Activated T-helper 2 cell treated with anti-CD3 and anti-CD28 coated beads, Interferon-gamma antibody, Interleukin-2, Interleukin-4, amounts not matched to agents 10 μg/mL and 5 μg/mL and 100 μg/mL, durations not matched to agents 14 hours and 24 hours and 36 hours (primary cell): ENCODE results near the gene NOVA1. TPM values are rescaled to one million over a fixed set of nuclear protein-coding genes. Genes with fewer than 3 reads are reported as not detected.

Experiments used
- DNase-seq: peaks from one replicate; pipeline ENCODE4 v3.0.0; 2021; ENCODE audit warnings: low spot score
- H3K27ac Mint-ChIP-seq: one replicate; pipeline ENCODE4 v1.8.0; 2021; ENCODE audit warnings: mixed read lengths
- H3K27me3 Mint-ChIP-seq: one replicate; pipeline ENCODE4 v1.8.0; 2021; ENCODE audit warnings: low read depth, mixed read lengths
- H3K36me3 Mint-ChIP-seq: one replicate; pipeline ENCODE4 v1.8.0; 2021; ENCODE audit warnings: low read depth, mixed read lengths
- H3K4me1 Mint-ChIP-seq: one replicate; pipeline ENCODE4 v1.8.0; 2021; ENCODE audit warnings: low read depth, mixed read lengths
- H3K4me3 Mint-ChIP-seq: one replicate; pipeline ENCODE4 v1.8.0; 2021; ENCODE audit warnings: low read depth, mild to moderate bottlenecking, moderate library complexity, mixed read lengths
- H3K9me3 Mint-ChIP-seq: one replicate; pipeline ENCODE4 v1.8.0; 2021; ENCODE audit warnings: mixed read lengths
- intact Hi-C: fragments of 100-400 bp; cut with micrococcal nuclease; formaldehyde crosslinking; loops from one replicate; pipeline ENCODE4 v1.15.1; 2023
- total RNA-seq: library from RNA; stranded (reverse); gene quantifications from 2 replicates; pipeline ENCODE4 v1.2.3, GENCODE V29; 2022

Gene NOVA1
- total RNA-seq, 1 donor from 2014 or later: 0.25 TPM

- Mint-ChIP-seq H3K27me3 (no peaks in the 10 kb centered on the region), H3K36me3 (no peaks in the 10 kb centered on the region), H3K27ac (no peak overlapping the region), H3K4me3 (no peak overlapping the region), H3K4me1 (no peaks in the 10 kb centered on the region), H3K9me3 (peaks cover 24% of the 10 kb centered on the region)
- intact Hi-C loops: no loop called here
- DNase-seq: no peak
These were observed 118.9 kb downstream of the NOVA1 start for GRCh38 chr14:26478967-26479366.

GRCh38 chr14:26466862-26467261 lies 131.0 kb downstream of the NOVA1 start:
- H3K36me3 Mint-ChIP-seq: no peaks in the 10 kb centered on the region
- DNase-seq: no peak
- H3K27me3 Mint-ChIP-seq: no peaks in the 10 kb centered on the region
- H3K9me3 Mint-ChIP-seq: peaks cover 40% of the 10 kb centered on the region
- H3K27ac Mint-ChIP-seq: no peak overlapping the region
- no peaks in the 10 kb centered on the region for H3K4me1 Mint-ChIP-seq
- intact Hi-C loops: no loop called here
- no peak overlapping the region for H3K4me3 Mint-ChIP-seq

- H3K4me3 Mint-ChIP-seq: no peak overlapping the region
- H3K4me1 Mint-ChIP-seq: no peaks in the 10 kb centered on the region
- no peak overlapping the region for H3K27ac Mint-ChIP-seq
- intact Hi-C loops: no loop called here
- H3K27me3 Mint-ChIP-seq: no peaks in the 10 kb centered on the region
- no peaks in the 10 kb centered on the region for H3K36me3 Mint-ChIP-seq
- peaks cover 40% of the 10 kb centered on the region for H3K9me3 Mint-ChIP-seq
- no peak for DNase-seq
These were observed 134.7 kb downstream of the NOVA1 start for GRCh38 chr14:26463136-26463535.

- H3K27me3 Mint-ChIP-seq: no peaks in the 10 kb centered on the region
- no peak overlapping the region for H3K4me3 Mint-ChIP-seq
- peaks cover 30% of the 10 kb centered on the region for H3K9me3 Mint-ChIP-seq
- H3K4me1 Mint-ChIP-seq: no peaks in the 10 kb centered on the region
- intact Hi-C loops: no loop called here
- H3K36me3 Mint-ChIP-seq: no peaks in the 10 kb centered on the region
- DNase-seq: no peak
- H3K27ac Mint-ChIP-seq: no peak overlapping the region
These were observed 143.7 kb downstream of the NOVA1 start for GRCh38 chr14:26454105-26454504.

- H3K4me3 Mint-ChIP-seq: no peak overlapping the region
These were observed 149.5 kb downstream of the NOVA1 start for GRCh38 chr14:26448181-26448855.

GRCh38 chr14:26444822-26445221 lies 153.0 kb downstream of the NOVA1 start:
- no peaks in the 10 kb centered on the region for H3K27me3 Mint-ChIP-seq
- H3K36me3 Mint-ChIP-seq: no peaks in the 10 kb centered on the region
- no peak overlapping the region for H3K4me3 Mint-ChIP-seq
- intact Hi-C loops: no loop called here
- no peak for DNase-seq
- H3K4me1 Mint-ChIP-seq: no peaks in the 10 kb centered on the region
- H3K9me3 Mint-ChIP-seq: peaks cover 35% of the 10 kb centered on the region
- no peak overlapping the region for H3K27ac Mint-ChIP-seq

More at GRCh38 chr14:26448181-26448855, 149.5 kb downstream of the NOVA1 start:
- DNase-seq: no peak
- Mint-ChIP-seq H3K4me1 (no peaks in the 10 kb centered on the region), H3K36me3 (no peaks in the 10 kb centered on the region), H3K27ac (no peak overlapping the region), H3K27me3 (no peaks in the 10 kb centered on the region), H3K9me3 (peaks cover 40% of the 10 kb centered on the region)
- intact Hi-C loops: no loop called here

GRCh38 chr14:26443654-26444053 lies 154.2 kb downstream of the NOVA1 start:
- no peaks in the 10 kb centered on the region for H3K4me1 Mint-ChIP-seq
- no peak for DNase-seq
- peaks cover 35% of the 10 kb centered on the region for H3K9me3 Mint-ChIP-seq
- H3K4me3 Mint-ChIP-seq: no peak overlapping the region
- H3K27ac Mint-ChIP-seq: no peak overlapping the region
- intact Hi-C loops: no loop called here
- H3K27me3 Mint-ChIP-seq: no peaks in the 10 kb centered on the region
- no peaks in the 10 kb centered on the region for H3K36me3 Mint-ChIP-seq

GRCh38 chr14:26429205-26429604 lies 168.6 kb downstream of the NOVA1 start:
- peaks cover 32% of the 10 kb centered on the region for H3K9me3 Mint-ChIP-seq

GRCh38 chr14:26427097-26427496 lies 170.7 kb downstream of the NOVA1 start:
- intact Hi-C loops: no loop called here
- Mint-ChIP-seq H3K27me3 (no peaks in the 10 kb centered on the region), H3K9me3 (peaks cover 37% of the 10 kb centered on the region), H3K4me3 (no peak overlapping the region), H3K4me1 (no peaks in the 10 kb centered on the region), H3K27ac (no peak overlapping the region), H3K36me3 (no peaks in the 10 kb centered on the region)
- DNase-seq: no peak

More at GRCh38 chr14:26429205-26429604, 168.6 kb downstream of the NOVA1 start:
- Mint-ChIP-seq H3K4me3 (no peak overlapping the region), H3K27ac (no peak overlapping the region), H3K36me3 (no peaks in the 10 kb centered on the region), H3K27me3 (no peaks in the 10 kb centered on the region), H3K4me1 (no peaks in the 10 kb centered on the region)
- DNase-seq: no peak
- intact Hi-C loops: no loop called here

- intact Hi-C loops: no loop called here
- no peaks in the 10 kb centered on the region for H3K4me1 Mint-ChIP-seq
- no peaks in the 10 kb centered on the region for H3K27me3 Mint-ChIP-seq
- H3K27ac Mint-ChIP-seq: no peak overlapping the region
- H3K36me3 Mint-ChIP-seq: no peaks in the 10 kb centered on the region
- no peak overlapping the region for H3K4me3 Mint-ChIP-seq
- no peak for DNase-seq
- peaks cover 40% of the 10 kb centered on the region for H3K9me3 Mint-ChIP-seq
These were observed 173.3 kb downstream of the NOVA1 start for GRCh38 chr14:26424537-26424936.

GRCh38 chr14:26415618-26416123 lies 182.2 kb downstream of the NOVA1 start:
- intact Hi-C loops: no loop called here
- Mint-ChIP-seq H3K4me1 (no peaks in the 10 kb centered on the region), H3K9me3 (peaks cover 66% of the 10 kb centered on the region), H3K4me3 (no peak overlapping the region), H3K27ac (no peak overlapping the region), H3K36me3 (no peaks in the 10 kb centered on the region), H3K27me3 (no peaks in the 10 kb centered on the region)
- no peak for DNase-seq

- peaks cover 64% of the 10 kb centered on the region for H3K9me3 Mint-ChIP-seq
- intact Hi-C loops: no loop called here
- no peak overlapping the region for H3K27ac Mint-ChIP-seq
- H3K36me3 Mint-ChIP-seq: no peaks in the 10 kb centered on the region
- no peak overlapping the region for H3K4me3 Mint-ChIP-seq
- no peaks in the 10 kb centered on the region for H3K4me1 Mint-ChIP-seq
- H3K27me3 Mint-ChIP-seq: no peaks in the 10 kb centered on the region
- DNase-seq: no peak
These were observed 182.9 kb downstream of the NOVA1 start for GRCh38 chr14:26414926-26415325.

- Mint-ChIP-seq H3K9me3 (peaks cover 61% of the 10 kb centered on the region), H3K4me1 (no peaks in the 10 kb centered on the region), H3K27ac (no peak overlapping the region), H3K27me3 (no peaks in the 10 kb centered on the region), H3K36me3 (no peaks in the 10 kb centered on the region), H3K4me3 (no peak overlapping the region)
- DNase-seq: no peak
- intact Hi-C loops: no loop called here
These were observed 183.7 kb downstream of the NOVA1 start for GRCh38 chr14:26414103-26414502.
